H54 (cell line): ENCODE data around the gene DHCR24.
A peak's percentile ranks its signal among the peaks of the same experiment; 100 is the strongest.

ENCODE experiments used
- DNase-seq: peaks from one replicate; pipeline ENCODE4 v3.0.0; 2011; ENCODE audit warnings: low spot score, mixed read lengths; ENCODE audit not compliant: insufficient read length
- FAIRE-seq: peaks from 3 replicates; lab custom pipeline; 2011; peaks lifted over from hg19 to GRCh38; lab: Jason Lieb, UNC
- POLR2A ChIP-seq: IDR thresholded peaks from 2 replicates; pipeline ENCODE4 v1.6.1; 2011; ENCODE audit warnings: low read depth, mild to moderate bottlenecking, low read length

Gene DHCR24

GRCh38 chr1:54806931-54807611, 79.9 kb downstream of the DHCR24 start:
- DNase-seq, result peak; percentile 66
- no peak for FAIRE-seq
- no peak for TF ChIP-seq POLR2A

DNA sequence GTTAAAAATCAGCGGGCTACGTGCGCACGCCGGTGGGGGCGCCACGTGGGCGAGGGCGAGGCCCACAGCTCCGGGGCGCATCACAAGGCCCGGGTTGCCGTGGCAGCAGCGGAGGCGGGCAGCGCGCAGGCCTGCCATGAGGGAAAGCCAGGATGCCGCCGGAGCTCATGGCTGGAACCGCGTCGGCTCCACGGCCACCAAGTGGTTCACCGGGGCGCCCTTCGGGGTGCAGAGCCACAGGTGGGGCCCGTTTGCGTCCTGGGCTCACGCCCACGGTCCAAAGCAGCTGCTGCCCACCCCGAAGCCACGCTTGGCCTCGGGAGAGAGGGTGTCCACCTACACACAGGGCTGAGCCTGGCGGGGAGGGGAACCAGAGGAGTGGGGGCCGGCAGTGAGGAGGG, 81.0 kb downstream of the DHCR24 start:
- no peak for TF ChIP-seq POLR2A
- no peak for FAIRE-seq
- DNase-seq, result no peak

GRCh38 chr1:54805466-54805865, 81.5 kb downstream of the DHCR24 start:
- no peak for TF ChIP-seq POLR2A
- DNase-seq (no peak), FAIRE-seq (no peak)

DNA sequence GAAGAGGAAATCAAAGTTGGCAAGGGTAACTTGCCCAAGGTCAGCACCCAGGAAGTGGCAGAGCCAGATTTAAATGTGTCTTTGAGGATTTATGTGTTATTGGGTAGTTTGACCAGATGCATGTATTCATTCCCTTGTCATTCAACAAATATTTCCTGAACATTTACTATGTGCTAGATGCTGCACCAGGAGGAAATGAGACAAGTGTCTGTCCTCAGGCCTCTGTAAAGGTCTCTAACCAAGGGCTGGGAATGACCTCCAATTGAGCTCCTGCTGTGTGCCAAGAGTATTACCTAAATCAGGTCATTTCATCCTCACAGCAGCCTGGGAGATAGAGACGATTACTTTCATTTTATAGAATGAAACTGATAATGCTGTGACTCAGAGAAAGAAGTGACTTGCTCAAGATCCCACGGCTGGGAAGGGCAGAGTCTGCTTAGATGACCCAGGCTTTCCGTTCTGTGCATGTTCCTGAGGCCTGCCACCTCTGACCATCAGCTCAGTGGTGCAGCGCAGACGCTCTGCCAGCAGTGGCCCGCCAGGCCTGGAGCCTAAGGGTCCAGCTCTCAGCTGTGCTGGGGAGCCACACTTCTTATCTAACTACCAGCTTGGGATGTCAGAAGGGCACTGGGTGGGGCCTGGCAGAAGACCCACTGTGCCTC, 82.4 kb downstream of the DHCR24 start:
- TF ChIP-seq POLR2A, result no peak
- no peak for FAIRE-seq
- DNase-seq, result no peak

DNA sequence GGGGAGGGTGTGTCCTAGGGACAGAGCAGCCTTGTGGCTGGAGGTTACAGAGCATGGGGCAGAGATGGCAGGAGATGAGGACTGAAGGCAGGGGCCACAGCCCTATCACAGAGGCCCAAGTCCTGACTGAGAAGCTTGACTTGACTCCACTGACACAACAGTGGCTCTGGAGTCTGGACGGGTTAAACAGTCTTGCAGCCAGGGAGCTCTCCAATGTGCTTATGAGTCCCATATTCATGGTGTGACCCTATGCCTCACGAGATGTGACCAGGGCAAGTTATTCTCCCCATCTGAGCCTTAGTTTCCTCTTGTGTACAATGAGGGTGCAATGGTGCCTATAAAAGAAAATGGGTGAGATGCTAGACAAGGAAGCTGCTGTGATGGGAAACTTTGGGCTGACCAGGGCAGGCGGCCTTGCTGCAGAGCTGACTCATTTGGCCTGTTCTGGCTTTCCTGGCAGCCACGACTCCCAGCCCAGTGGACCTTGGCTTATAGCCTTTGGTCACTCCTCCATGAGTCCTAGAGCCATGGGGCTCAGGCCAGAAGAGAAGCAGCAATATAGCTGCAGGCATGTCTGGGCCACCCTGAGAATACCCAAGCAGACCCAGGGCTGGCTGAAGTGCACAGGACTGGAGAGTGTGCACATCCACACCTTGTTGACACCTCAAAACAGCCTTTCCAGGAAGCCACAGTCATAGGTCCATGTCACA, 83.1 kb downstream of the DHCR24 start:
- no peak for TF ChIP-seq POLR2A
- FAIRE-seq (no peak), DNase-seq (peak; percentile 74)

GRCh38 chr1:54800899-54801759, 85.9 kb downstream of the DHCR24 start, which contains the start of gene TTC22:
TSS of gene TTC22 (minus strand) at chr1:54801323. CDS start at chr1:54801163, 160 bp downstream.
- FAIRE-seq, result no peak
- DNase-seq, result no peak
- TF ChIP-seq POLR2A, result no peak

DNA sequence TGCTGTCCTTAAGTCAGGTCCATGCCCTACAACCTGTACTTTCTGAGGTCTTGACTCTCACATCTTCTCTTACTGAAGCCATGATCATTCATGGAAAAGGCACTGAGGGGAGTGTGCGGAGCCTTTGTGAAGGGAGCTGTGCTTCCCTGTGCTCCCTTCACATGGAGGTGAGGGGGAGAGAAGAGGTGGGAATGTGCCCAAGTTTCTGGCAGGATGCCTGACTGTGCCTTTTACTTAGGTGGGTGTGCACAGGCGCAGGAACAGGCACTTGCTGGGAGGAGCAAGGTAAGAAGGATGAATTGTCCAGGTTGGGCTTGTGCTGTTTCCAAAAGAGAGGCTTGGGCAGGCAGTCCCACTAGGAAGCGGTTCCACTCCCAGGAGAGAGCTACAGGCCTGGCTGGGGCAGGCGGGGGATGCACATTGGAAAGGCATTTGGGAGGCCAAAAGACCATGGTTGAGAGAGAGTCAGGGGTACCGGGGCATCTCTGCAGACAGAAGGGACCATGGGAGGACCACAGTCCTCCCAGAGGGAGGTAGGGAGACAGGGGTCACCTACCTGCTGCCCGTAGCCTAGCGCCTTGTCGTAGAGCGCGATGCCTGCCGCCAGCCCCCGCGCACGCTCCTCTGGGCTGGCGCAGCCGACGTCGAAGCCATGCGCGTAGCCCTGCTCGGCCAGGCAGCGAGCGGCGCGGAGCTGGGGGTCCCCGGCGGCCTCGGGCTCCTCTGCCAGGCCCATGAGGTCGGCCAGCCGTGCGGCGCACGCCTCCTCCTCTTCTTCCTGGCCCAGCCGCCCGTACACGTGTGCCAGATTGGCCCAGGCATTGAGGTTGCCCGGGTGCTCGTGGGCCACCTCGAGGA, 86.7 kb downstream of the DHCR24 start:
- FAIRE-seq (no peak), DNase-seq (no peak)
- TF ChIP-seq POLR2A, result no peak
